Measurements from ENCODE around the gene HOXA7.

Gene HOXA7

DNA sequence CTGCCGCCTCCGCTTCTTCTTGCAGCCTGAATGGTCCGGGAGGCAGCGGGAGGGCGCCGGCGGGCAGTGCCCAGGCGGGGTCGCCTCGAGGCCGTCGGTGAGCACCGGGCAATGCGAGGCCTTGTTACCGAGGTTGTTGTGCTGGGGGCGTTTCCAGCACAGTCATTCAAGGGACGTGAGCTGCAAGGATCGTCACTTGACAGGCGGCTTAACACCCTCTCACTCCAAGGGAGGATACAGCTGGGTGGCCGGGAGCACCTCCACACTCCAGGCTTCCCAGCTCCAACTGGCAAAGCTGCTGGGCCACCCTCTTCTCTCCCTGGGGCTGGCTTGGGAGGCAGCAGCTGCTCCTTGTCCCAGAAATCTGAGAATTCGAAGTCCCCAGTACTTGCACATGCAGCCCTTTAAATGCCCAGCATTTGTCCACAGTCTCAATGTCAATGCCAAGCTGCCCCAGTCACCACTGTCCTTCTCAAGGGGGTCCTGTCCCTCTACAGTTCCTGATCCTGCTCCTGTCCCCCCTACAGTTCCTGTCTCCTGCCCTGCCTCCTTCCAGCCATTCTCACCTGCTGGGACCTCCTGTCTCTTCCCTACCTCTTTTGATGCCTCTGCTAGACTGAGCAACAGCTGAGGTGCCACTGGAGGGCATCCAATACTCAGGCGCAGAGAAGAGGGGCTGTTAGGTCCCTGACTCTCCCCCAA lies 33.0 kb upstream of the HOXA7 start:
- Histone ChIP-seq H3K36me3 (ENCODE audit: control insufficient read depth in 2 of 2, insufficient read depth in 1 of 2, low read length in 2 of 2) (peaks cover 7 to 19% of the 10 kb centered on the region in 2 experiments; a peak in 2 of 3 replicates), H3K9me3 (ENCODE audit: control insufficient read depth, insufficient read depth, low read depth, low read length) (no peaks in the 10 kb centered on the region), H3K4me1 (ENCODE audit: control insufficient read depth, insufficient read depth, low read length) (peaks cover 23% of the 10 kb centered on the region), H3K4me3 (ENCODE audit: low read depth, low read length) (no peak overlapping the region), H3K27ac (ENCODE audit: extremely low read depth, low read depth, low read length) (no peak overlapping the region)
- POLR2A ChIA-PET, result interaction anchor here (1.6 to 2.3 kb wide), 2 partner anchors 9 to 10 kb away, joined by 8 read pairs; partner anchors contain the start of gene HOXA13
- CTCF ChIA-PET, result interaction anchor here (0.6 to 1.2 kb wide), 4 partner anchors 10 to 534 kb away, joined by 3 read pairs; no protein-coding TSS in a partner anchor
- peak; percentile 55 for TF ChIP-seq WT1 (tag by site-specific recombination; IDR thresholded peaks at IDR 0.05)
- TF ChIP-seq, protein P1, sequence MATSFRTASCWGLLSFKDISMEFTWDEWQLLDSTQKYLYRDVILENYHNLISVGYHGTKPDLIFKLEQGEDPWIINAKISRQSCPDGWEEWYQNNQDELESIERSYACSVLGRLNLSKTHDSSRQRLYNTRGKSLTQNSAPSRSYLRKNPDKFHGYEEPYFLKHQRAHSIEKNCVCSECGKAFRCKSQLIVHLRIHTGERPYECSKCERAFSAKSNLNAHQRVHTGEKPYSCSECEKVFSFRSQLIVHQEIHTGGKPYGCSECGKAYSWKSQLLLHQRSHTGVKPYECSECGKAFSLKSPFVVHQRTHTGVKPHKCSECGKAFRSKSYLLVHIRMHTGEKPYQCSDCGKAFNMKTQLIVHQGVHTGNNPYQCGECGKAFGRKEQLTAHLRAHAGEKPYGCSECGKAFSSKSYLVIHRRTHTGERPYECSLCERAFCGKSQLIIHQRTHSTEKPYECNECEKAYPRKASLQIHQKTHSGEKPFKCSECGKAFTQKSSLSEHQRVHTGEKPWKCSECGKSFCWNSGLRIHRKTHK (tag by site-specific recombination; IDR thresholded peaks at IDR 0.05), result no peak
- TF ChIP-seq, protein P2, sequence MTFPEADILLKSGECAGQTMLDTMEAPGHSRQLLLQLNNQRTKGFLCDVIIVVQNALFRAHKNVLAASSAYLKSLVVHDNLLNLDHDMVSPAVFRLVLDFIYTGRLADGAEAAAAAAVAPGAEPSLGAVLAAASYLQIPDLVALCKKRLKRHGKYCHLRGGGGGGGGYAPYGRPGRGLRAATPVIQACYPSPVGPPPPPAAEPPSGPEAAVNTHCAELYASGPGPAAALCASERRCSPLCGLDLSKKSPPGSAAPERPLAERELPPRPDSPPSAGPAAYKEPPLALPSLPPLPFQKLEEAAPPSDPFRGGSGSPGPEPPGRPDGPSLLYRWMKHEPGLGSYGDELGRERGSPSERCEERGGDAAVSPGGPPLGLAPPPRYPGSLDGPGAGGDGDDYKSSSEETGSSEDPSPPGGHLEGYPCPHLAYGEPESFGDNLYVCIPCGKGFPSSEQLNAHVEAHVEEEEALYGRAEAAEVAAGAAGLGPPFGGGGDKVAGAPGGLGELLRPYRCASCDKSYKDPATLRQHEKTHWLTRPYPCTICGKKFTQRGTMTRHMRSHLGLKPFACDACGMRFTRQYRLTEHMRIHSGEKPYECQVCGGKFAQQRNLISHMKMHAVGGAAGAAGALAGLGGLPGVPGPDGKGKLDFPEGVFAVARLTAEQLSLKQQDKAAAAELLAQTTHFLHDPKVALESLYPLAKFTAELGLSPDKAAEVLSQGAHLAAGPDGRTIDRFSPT (tag by site-specific recombination; IDR thresholded peaks at IDR 0.05), result peak; percentile 51; the same call in 1 of the 2 replicates
- no peak for TF ChIP-seq ZNF394 (tag by site-specific recombination; IDR thresholded peaks at IDR 0.05; ENCODE audit: borderline replicate concordance)
- peak; percentile 12; the same call in 1 of the 2 replicates for TF ChIP-seq FEZF1 (tag by site-specific recombination; IDR thresholded peaks at IDR 0.05)
- no peak for TF ChIP-seq ZBTB7A (tag by site-specific recombination; IDR thresholded peaks at IDR 0.05; ENCODE audit: low read depth)
- TF ChIP-seq ZNF2 (tag by site-specific recombination; IDR thresholded peaks at IDR 0.05), result peak; percentile 32; the same call in 1 of the 2 replicates
- TF ChIP-seq ZNF155 (tag by site-specific recombination; IDR thresholded peaks at IDR 0.05), result no peak
- TF ChIP-seq YY1 (tag by site-specific recombination; IDR thresholded peaks at IDR 0.05), result no peak
- 0 out of 2 replicates have a peak, but pooled peaks have one; percentile 16 for TF ChIP-seq EGR2 (tag by site-specific recombination; IDR thresholded peaks at IDR 0.05; ENCODE audit: low read depth)
- peak; percentile 38 for TF ChIP-seq SP2 (tag by site-specific recombination; IDR thresholded peaks at IDR 0.05)
- TF ChIP-seq IKZF3 (tag by site-specific recombination; IDR thresholded peaks at IDR 0.05), result peak; percentile 55
- TF ChIP-seq ZNF302 (tag by site-specific recombination; IDR thresholded peaks at IDR 0.05; ENCODE audit: low read depth), result no peak
- TF ChIP-seq ZNF174 (tag by site-specific recombination; IDR thresholded peaks at IDR 0.05), result no peak
- TF ChIP-seq ZNF112 (tag by site-specific recombination; IDR thresholded peaks at IDR 0.05), result no peak
- TF ChIP-seq, protein P3, sequence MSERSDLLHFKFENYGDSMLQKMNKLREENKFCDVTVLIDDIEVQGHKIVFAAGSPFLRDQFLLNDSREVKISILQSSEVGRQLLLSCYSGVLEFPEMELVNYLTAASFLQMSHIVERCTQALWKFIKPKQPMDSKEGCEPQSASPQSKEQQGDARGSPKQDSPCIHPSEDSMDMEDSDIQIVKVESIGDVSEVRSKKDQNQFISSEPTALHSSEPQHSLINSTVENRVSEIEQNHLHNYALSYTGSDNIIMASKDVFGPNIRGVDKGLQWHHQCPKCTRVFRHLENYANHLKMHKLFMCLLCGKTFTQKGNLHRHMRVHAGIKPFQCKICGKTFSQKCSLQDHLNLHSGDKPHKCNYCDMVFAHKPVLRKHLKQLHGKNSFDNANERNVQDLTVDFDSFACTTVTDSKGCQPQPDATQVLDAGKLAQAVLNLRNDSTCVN (tag by site-specific recombination; optimal IDR thresholded peaks at IDR 0.05), result peak; percentile 21
- 0 out of 2 replicates have a peak, but pooled peaks have one; percentile 13 for TF ChIP-seq ZXDB (tag by site-specific recombination; IDR thresholded peaks at IDR 0.05)
- no peak for TF ChIP-seq HOXA7 (CRISPR knock-in tag; IDR thresholded peaks at IDR 0.05; ENCODE audit: borderline replicate concordance)
- TF ChIP-seq ZNF341 (tag by site-specific recombination; IDR thresholded peaks at IDR 0.05; ENCODE audit: low read depth), result no peak
- TF ChIP-seq GFI1B (tag by site-specific recombination; IDR thresholded peaks at IDR 0.05), result 0 out of 2 replicates have a peak, but pooled peaks have one; percentile 6
- TF ChIP-seq ZBTB8A (tag by site-specific recombination; IDR thresholded peaks at IDR 0.05), result peak; percentile 41
- TF ChIP-seq, protein P4, sequence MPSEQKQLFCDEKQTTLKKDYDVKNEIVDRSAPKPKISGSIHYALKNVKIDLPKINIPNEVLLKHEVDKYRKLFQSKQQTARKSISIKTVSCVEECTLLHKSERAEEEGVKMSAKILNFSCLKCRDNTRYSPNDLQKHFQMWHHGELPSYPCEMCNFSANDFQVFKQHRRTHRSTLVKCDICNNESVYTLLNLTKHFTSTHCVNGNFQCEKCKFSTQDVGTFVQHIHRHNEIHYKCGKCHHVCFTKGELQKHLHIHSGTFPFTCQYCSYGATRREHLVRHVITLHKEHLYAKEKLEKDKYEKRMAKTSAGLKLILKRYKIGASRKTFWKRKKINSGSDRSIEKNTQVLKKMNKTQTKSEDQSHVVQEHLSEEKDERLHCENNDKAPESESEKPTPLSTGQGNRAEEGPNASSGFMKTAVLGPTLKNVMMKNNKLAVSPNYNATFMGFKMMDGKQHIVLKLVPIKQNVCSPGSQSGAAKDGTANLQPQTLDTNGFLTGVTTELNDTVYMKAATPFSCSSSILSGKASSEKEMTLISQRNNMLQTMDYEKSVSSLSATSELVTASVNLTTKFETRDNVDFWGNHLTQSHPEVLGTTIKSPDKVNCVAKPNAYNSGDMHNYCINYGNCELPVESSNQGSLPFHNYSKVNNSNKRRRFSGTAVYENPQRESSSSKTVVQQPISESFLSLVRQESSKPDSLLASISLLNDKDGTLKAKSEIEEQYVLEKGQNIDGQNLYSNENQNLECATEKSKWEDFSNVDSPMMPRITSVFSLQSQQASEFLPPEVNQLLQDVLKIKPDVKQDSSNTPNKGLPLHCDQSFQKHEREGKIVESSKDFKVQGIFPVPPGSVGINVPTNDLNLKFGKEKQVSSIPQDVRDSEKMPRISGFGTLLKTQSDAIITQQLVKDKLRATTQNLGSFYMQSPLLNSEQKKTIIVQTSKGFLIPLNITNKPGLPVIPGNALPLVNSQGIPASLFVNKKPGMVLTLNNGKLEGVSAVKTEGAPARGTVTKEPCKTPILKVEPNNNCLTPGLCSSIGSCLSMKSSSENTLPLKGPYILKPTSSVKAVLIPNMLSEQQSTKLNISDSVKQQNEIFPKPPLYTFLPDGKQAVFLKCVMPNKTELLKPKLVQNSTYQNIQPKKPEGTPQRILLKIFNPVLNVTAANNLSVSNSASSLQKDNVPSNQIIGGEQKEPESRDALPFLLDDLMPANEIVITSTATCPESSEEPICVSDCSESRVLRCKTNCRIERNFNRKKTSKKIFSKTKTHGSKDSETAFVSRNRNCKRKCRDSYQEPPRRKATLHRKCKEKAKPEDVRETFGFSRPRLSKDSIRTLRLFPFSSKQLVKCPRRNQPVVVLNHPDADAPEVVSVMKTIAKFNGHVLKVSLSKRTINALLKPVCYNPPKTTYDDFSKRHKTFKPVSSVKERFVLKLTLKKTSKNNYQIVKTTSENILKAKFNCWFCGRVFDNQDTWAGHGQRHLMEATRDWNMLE (tag by site-specific recombination; conservative IDR thresholded peaks at IDR 0.05; ENCODE audit: low read depth), result no peak
- no peak for TF ChIP-seq ZNF292 (tag by site-specific recombination; IDR thresholded peaks at IDR 0.05; ENCODE audit: borderline replicate concordance, low read depth)
- TF ChIP-seq ZNF529 (tag by site-specific recombination; IDR thresholded peaks at IDR 0.05; ENCODE audit: insufficient replicate concordance), result no peak
- 0 out of 2 replicates have a peak, but pooled peaks have one; percentile 17 for TF ChIP-seq ZSCAN30 (tag by site-specific recombination; IDR thresholded peaks at IDR 0.05)
- no peak for TF ChIP-seq ZNF670 (tag by site-specific recombination; IDR thresholded peaks at IDR 0.05; ENCODE audit: low read depth)
